NCI-H748 treated with DMSO at 0.1 percent for 48 hours (cell line): ENCODE results near the gene ERICH6B.
"Not testable (repeated sequence)": the region's sequence is repeated elsewhere in the genome, so short reads cannot be mapped to it uniquely, and the experiment has no call there.

Experiments
- DNase-seq: peaks from one replicate; lab custom pipeline; 2025; lab: John Stamatoyannopoulos, UW

The ERICH6B gene

DNA sequence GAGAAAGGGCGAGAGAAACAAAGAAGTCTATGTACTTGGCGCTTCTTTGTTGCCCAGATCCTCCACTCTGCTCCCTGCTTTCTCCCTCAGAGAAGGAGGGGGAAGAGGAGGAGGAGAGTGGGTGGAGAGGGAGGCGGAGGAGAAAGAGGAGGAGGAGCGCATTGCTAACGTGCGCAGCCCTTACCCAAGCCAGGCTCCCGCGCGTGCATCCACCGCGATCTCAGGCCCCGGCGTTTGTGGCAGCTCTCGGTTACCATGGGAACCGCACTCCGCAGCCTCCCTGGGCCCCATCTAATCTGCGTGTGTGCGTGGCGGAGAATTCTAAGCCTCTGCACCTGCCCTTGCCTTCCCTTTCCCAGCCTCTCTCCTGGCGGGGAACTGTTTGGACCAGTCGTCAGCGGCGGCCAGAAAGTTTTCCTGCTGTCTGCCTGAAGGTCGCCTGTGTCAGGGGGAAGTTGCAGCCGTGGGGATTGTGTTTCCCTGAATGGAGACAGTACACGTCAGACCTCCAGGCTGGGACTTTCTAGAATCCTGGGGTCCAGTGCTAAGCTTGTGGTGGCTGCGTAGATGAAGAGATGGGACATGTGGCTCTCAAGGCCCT, at the start of gene ERICH6B:
ERICH6B (minus strand) TSS at position 239 of the 601 bp plus-strand sequence. CDS start 18,734 bp downstream, outside the sequence.
- peak; percentile 59 for DNase-seq

DNA sequence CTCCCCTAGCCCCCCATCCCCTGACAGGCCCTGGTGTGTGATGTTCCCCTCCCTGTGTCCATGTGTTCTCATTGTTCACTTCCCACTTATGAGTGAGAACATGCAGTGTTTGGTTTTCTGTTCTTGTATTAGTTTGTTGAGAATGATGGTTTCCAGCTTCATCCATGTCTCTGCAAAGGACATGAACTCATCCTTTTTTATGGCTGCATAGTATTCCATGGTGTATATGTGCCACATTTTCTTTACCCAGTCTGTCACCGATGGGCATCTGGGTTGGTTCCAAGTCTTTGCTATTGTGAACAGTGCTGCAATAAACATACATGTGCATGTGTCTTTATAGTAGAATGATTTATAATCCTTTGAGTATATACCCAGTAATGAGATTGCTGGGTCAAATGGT, 47.4 kb upstream of the ERICH6B start:
- not testable (repeated sequence) for DNase-seq

DNA sequence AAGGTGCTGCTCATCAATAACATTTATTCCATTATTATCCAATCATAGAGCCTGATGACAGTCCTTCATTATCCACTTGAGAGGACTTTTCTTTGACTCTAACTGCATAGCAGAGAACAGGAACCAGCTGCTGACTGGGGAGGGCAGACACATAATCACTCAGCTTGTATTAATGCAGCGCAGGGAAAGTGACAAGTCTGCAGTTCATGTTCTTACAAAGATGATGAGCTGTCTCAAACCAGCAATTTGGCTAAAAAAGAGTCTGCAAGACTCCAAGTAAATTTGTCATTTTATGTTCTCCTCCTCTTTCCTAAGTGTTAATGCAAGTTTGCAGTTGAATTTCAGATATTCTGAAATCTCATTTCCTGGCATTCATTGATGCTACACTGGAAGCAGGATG, 46.6 kb upstream of the ERICH6B start:
- no peak for DNase-seq

- DNase-seq = not testable (repeated sequence)
Observed at GRCh38 chr13:45660458-45660857, 44.9 kb upstream of the ERICH6B start.

GRCh38 chr13:45659536-45659935, 44.0 kb upstream of the ERICH6B start:
- DNase-seq = no peak

- DNase-seq = no peak
Observed at GRCh38 chr13:45658586-45659235, 43.2 kb upstream of the ERICH6B start.

- DNase-seq = no peak
Observed at GRCh38 chr13:45654633-45655349, 39.3 kb upstream of the ERICH6B start.

GRCh38 chr13:45645263-45645662, 29.7 kb upstream of the ERICH6B start:
- DNase-seq = not testable (repeated sequence)

DNA sequence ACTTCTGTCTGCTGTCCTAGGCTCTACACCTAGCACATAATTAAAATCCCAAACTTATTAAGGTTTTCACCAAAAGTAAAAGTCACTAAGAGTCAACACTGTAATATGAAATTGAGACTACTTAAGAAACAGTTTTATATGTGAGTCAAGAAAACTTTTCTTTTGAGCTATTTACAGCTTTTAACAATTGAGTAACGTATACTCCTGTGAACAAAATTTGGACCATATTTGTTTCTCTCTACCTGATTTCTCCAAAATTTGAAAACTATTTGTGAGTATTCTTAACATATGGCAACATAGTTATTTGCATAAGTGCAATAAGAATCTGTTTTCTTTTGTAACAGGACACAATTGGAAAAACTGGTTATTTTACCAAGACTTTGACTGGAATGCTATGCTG, 26.6 kb upstream of the ERICH6B start:
- DNase-seq = not testable (repeated sequence)

DNA sequence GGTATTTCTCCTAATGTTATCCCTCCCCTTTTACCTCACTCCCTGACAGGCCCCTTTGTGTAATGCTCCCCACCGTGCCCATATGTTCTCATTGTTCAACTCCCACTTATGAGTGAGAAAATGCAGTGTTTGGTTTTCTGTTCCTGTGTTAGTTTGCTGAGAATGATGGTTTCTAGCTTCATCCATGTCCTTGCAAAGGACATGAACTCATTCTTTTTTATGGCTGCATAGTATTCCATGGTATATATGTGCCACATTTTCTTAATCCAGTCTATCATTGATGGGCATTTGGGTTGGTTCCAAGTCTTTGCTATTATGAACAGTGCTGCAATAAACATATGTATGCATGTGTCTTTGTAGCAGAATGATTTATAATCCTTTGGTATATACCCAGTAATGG, 19.8 kb upstream of the ERICH6B start:
- not testable (repeated sequence) for DNase-seq

DNA sequence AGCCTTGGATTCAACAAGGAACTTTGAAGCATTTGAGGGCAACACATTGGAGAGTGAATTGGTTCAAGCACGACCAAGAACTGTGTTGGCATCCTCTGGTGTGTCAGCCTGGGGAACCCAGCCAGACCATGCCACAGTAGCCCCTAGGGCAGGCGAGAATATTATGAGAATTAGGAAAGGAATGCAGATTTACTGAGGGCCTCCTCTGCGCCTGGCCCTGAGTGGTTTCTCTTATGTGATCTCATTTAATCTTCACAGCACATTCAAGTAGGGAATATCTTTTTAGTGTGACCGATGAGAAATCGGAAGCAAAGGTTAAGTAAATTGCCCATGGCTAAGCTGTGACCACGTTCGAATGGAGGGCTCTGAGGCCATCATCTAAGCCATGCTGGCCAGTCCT, 15.3 kb upstream of the ERICH6B start:
- no peak for DNase-seq

GRCh38 chr13:45629940-45630339, 14.4 kb upstream of the ERICH6B start:
- DNase-seq = no peak

DNA sequence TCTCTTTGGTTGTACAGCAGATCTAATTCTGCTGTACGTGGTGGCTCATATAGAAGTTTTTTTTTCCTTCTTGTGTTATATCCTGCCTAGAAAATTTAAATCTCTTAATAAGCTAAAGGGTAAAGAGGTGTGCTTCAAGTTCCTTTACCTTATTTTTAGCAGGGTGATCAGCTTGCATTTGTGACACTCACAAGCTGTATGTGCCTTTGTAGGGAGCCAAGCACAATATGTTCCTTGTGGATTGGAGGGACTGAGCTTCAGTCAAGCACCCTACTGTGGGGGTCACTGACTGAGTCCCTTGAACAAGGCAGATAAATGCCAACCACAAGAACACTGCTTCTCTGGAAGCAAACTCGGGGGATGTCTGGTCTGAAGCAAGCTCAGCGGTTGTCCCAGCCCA, 12.6 kb upstream of the ERICH6B start:
- DNase-seq = no peak

- DNase-seq = no peak
Observed at GRCh38 chr13:45627656-45628055, 12.1 kb upstream of the ERICH6B start.

GRCh38 chr13:45626731-45627374, 11.3 kb upstream of the ERICH6B start:
- no peak for DNase-seq

DNA sequence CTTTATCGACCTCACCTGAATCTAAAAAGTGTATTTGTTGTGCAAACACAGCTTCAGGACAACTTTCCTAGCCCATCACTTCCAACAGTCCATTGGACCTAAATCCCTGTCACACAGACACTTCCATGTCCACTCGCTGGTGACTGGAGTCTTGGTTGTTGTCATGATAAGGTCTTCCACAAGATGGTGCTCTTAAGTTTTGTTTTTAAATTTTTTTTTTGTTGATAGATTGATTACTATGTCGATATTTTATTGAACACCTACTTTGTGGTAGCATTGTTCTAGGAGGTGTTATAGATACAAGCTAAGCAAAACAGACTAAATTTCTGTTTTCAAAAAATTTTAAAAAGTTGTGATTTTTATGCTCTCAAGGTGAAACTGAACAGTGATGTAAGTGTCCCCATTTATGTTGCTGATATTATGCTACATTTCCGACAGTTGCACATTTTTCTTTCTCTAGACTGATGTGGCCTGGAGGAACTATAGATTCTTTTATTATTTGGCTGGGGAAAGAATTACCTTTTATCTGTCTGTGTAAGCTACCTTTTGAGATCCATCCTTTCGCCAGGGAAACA, 8.1 kb upstream of the ERICH6B start:
- DNase-seq = no peak

GRCh38 chr13:45621950-45622349, 6.4 kb upstream of the ERICH6B start:
- DNase-seq = no peak

DNA sequence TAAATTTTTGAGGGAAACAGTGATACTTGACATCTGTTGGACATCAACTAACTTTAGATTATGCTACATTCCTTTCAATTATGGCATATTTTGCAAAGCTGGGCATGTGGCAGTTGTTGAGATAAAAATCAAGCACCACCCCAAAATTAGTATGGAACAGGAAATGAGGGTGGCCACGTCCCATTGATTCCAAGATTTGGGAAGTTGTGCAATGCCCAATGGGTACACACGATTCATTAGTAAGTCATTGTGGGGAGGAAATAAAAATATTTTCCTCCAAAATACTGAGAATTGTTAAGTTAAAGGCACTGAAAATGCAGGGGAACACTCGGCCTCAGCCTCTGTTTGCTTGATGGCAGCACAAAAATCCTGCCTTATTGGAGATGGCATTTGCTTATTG, 7.6 kb downstream of the ERICH6B start:
- DNase-seq = no peak

DNA sequence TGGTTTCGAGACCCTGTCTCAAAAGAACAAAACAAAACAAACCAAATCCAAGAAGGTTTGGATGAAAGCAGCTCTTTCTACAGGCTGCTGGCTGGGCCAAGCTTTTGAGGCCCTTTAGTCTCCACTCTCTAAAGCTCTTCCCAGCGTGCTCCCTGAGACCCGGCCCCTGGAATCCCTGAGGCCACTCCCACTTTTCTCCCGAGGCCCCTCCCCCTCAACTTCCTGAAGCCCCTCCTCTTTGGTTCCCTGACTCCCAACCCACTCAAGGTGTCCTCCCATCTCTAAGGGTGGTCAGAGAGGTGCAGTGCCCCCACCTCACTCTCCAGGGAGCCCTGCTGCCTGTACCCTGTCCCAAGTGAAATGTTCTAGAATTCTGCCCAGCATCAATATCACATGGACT, 10.6 kb downstream of the ERICH6B start:
- DNase-seq = no peak

GRCh38 chr13:45603338-45603737, 12.2 kb downstream of the ERICH6B start:
- no peak for DNase-seq

DNA sequence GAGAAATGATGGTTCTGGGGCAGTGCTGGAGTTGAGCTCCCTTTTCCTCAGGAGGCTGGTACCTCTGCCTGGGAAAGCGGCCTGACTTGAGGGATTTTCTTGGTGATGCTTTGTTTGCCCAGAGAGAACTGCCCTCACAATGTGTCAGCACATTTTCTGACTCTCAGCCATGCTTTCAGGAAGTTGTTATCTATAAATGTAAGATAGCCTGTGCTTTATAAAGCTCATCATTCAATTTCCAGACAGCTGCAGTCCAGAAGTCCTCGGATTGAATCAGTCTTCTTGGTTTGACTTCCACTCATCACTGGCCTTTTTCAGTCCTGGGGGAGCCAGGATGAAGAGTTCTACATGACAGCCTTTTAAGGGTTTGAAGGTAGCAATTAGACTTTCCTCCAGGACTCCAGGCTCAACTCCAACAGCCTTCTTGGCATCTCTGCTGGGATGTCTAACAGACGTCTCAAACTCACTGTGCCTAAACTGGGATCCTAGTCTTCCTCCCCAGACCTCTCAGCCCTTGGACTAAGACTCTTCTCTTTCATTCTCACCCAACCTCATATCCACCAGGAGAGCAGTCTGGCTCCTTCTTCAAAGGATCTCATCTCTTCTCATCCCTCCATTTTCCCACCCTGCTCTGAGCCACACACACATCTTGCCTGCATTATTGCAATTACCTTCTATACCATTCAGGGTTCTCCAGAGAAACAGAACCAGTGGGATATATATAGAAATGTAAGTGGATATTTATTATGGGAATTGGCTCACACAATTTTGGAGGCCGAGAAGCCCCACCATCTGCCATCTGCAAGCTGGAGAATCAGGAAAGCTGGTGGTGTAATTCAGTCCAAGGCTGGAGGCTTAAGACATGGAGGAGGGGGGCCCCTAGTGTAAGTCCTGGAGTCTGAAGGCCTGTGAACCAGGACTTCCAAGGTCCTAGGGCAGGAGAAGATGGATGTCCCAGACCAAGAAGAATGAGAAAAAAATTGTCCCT, 13.1 kb downstream of the ERICH6B start:
- DNase-seq = no peak
